ENCODE results near the gene MRPS14. TPM values are rescaled to one million over a fixed set of nuclear protein-coding genes. Genes with fewer than 3 reads are reported as not detected.
A peak's percentile ranks its signal among the peaks of the same experiment; 100 is the strongest.

MRPS14 gene
- total RNA-seq, 1 experiment from 2014 or later = 25.1 TPM

GRCh38 chr1:175002910-175003517, 20.2 kb downstream of the MRPS14 start:
- POLR2A ChIA-PET = no interaction called here
- Histone ChIP-seq H3K9me3 (ENCODE audit: control insufficient read depth, insufficient read depth, low read depth, low read length) (no peaks in the 10 kb centered on the region), H3K4me3 (ENCODE audit: low read depth in 2 of 2, low read length in 2 of 2) (no peak overlapping the region), H3K4me1 (ENCODE audit: control insufficient read depth, insufficient read depth, low read length) (peaks cover 22% of the 10 kb centered on the region), H3K27me3 (ENCODE audit: control insufficient read depth, insufficient read depth, low read length) (no peaks in the 10 kb centered on the region), H3K27ac (ENCODE audit: low read length) (peak overlapping the region; percentile 51; the same call in 1 of the 2 replicates), H3K36me3 (ENCODE audit: control insufficient read depth, insufficient read depth, low read length) (peaks cover 31% of the 10 kb centered on the region)
- BruUV-seq (replicated peaks) = no TSS peak
- CTCF ChIA-PET = no interaction called here
- intact Hi-C loops (cut with micrococcal nuclease; ENCODE audit: unreplicated experiment) (no loop called here), in situ Hi-C loops (cut with HindIII; ENCODE audit: low pct_unique_long_range_greater_than_20kb, low sequenced_read_pairs) (no loop called here)
- TF ChIP-seq TCF7L2 (IDR thresholded peaks at IDR 0.05; ENCODE audit: low read depth, low read length) (no peak), POLR2AphosphoS5 (IDR thresholded peaks at IDR 0.05; ENCODE audit: low read depth, low read length) (no peak), SIN3A (IDR thresholded peaks at IDR 0.05; ENCODE audit: borderline replicate concordance, insufficient read depth, low read depth, low read length) (no peak)
- TF ChIP-seq, protein P1, sequence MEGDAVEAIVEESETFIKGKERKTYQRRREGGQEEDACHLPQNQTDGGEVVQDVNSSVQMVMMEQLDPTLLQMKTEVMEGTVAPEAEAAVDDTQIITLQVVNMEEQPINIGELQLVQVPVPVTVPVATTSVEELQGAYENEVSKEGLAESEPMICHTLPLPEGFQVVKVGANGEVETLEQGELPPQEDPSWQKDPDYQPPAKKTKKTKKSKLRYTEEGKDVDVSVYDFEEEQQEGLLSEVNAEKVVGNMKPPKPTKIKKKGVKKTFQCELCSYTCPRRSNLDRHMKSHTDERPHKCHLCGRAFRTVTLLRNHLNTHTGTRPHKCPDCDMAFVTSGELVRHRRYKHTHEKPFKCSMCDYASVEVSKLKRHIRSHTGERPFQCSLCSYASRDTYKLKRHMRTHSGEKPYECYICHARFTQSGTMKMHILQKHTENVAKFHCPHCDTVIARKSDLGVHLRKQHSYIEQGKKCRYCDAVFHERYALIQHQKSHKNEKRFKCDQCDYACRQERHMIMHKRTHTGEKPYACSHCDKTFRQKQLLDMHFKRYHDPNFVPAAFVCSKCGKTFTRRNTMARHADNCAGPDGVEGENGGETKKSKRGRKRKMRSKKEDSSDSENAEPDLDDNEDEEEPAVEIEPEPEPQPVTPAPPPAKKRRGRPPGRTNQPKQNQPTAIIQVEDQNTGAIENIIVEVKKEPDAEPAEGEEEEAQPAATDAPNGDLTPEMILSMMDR (IDR thresholded peaks at IDR 0.05) = no peak
- TF ChIP-seq, protein P2, sequence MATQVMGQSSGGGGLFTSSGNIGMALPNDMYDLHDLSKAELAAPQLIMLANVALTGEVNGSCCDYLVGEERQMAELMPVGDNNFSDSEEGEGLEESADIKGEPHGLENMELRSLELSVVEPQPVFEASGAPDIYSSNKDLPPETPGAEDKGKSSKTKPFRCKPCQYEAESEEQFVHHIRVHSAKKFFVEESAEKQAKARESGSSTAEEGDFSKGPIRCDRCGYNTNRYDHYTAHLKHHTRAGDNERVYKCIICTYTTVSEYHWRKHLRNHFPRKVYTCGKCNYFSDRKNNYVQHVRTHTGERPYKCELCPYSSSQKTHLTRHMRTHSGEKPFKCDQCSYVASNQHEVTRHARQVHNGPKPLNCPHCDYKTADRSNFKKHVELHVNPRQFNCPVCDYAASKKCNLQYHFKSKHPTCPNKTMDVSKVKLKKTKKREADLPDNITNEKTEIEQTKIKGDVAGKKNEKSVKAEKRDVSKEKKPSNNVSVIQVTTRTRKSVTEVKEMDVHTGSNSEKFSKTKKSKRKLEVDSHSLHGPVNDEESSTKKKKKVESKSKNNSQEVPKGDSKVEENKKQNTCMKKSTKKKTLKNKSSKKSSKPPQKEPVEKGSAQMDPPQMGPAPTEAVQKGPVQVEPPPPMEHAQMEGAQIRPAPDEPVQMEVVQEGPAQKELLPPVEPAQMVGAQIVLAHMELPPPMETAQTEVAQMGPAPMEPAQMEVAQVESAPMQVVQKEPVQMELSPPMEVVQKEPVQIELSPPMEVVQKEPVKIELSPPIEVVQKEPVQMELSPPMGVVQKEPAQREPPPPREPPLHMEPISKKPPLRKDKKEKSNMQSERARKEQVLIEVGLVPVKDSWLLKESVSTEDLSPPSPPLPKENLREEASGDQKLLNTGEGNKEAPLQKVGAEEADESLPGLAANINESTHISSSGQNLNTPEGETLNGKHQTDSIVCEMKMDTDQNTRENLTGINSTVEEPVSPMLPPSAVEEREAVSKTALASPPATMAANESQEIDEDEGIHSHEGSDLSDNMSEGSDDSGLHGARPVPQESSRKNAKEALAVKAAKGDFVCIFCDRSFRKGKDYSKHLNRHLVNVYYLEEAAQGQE (IDR thresholded peaks at IDR 0.05; ENCODE audit: insufficient read depth in 1 of 2, low read depth in 2 of 2, low read length in 1 of 2) = no peak
- ATAC-seq (no peak), DNase-seq (ENCODE audit: low read depth, low spot score) (no peak)

GRCh38 chr1:175000697-175001187, 22.5 kb downstream of the MRPS14 start:
- Histone ChIP-seq H3K27me3 (ENCODE audit: control insufficient read depth, insufficient read depth, low read length) (no peaks in the 10 kb centered on the region), H3K9me3 (ENCODE audit: control insufficient read depth, insufficient read depth, low read depth, low read length) (no peaks in the 10 kb centered on the region), H3K4me1 (ENCODE audit: control insufficient read depth, insufficient read depth, low read length) (peaks cover 23% of the 10 kb centered on the region), H3K36me3 (ENCODE audit: control insufficient read depth, insufficient read depth, low read length) (peaks cover 10% of the 10 kb centered on the region), H3K4me3 (ENCODE audit: low read depth in 2 of 2, low read length in 2 of 2) (peak overlapping the region; percentile 93 to 99), H3K27ac (ENCODE audit: low read length) (peak overlapping the region; percentile 97)
- CTCF ChIA-PET = no interaction called here
- intact Hi-C loops (cut with micrococcal nuclease; ENCODE audit: unreplicated experiment) = no loop called here
- no TSS peak for BruUV-seq (replicated peaks)
- TF ChIP-seq, protein P1 (IDR thresholded peaks at IDR 0.05) = no peak
- TF ChIP-seq, protein P2 (IDR thresholded peaks at IDR 0.05; ENCODE audit: insufficient read depth in 1 of 2, low read depth in 2 of 2, low read length in 1 of 2) = no peak
- no peak for TF ChIP-seq POLR2AphosphoS5 (IDR thresholded peaks at IDR 0.05; ENCODE audit: low read depth, low read length)
- TF ChIP-seq SIN3A (IDR thresholded peaks at IDR 0.05; ENCODE audit: borderline replicate concordance, insufficient read depth, low read depth, low read length) = no peak
- no peak for TF ChIP-seq TCF7L2 (IDR thresholded peaks at IDR 0.05; ENCODE audit: low read depth, low read length)
- in situ Hi-C loops (cut with HindIII; ENCODE audit: low pct_unique_long_range_greater_than_20kb, low sequenced_read_pairs) = no loop called here
- no peak for ATAC-seq
- DNase-seq (ENCODE audit: low read depth, low spot score) = no peak
- POLR2A ChIA-PET = interaction anchor here (0.6 kb wide), 1 partner anchor 16 kb away, joined by 3 read pairs; no protein-coding TSS in a partner anchor

Data from Panc1 (cell line).